HAP-1 (cell line): ENCODE data around the gene U2AF1L4.

Source experiments
- DNase-seq, 2 experiments: peaks; one replicate each; pipeline ENCODE4 v3.0.0-alpha.2; 2016 to 2020; ENCODE audit warnings: low spot score in 2 of 2
- H3K27me3 ChIP-seq: fragments of 250-450 bp; sonication (Bioruptor Pico); 2 replicates; pipeline ENCODE4 v1.5.1; 2020; ENCODE audit warnings: low read depth, mild to moderate bottlenecking, moderate library complexity
- H3K36me3 ChIP-seq: fragments of 250-450 bp; sonication (Bioruptor Pico); replicated peaks from 2 replicates; pipeline ENCODE4 v1.5.1; 2020; ENCODE audit warnings: mild to moderate bottlenecking
- H3K4me1 ChIP-seq: fragments of 250-450 bp; sonication (Bioruptor Pico); 2 replicates; pipeline ENCODE4 v1.5.1; 2020; ENCODE audit warnings: mild to moderate bottlenecking
- H3K4me3 ChIP-seq: fragments of 250-450 bp; sonication (Bioruptor Pico); 2 replicates; pipeline ENCODE4 v1.5.1; 2020; ENCODE audit warnings: mild to moderate bottlenecking, moderate library complexity
- H3K9me3 ChIP-seq: fragments of 250-450 bp; sonication (Bioruptor Pico); 2 replicates; pipeline ENCODE4 v1.5.1; 2020; ENCODE audit warnings: mild to moderate bottlenecking, moderate library complexity
- in situ Hi-C: fragments of 300-500 bp; cut with MboI; formaldehyde crosslinking; loops from 3 replicates; pipeline ENCODE4 v1.14.3; 2020; ENCODE audit warnings: low sequenced_read_pairs, inconsistent platforms, mixed read lengths

U2AF1L4 gene

DNA sequence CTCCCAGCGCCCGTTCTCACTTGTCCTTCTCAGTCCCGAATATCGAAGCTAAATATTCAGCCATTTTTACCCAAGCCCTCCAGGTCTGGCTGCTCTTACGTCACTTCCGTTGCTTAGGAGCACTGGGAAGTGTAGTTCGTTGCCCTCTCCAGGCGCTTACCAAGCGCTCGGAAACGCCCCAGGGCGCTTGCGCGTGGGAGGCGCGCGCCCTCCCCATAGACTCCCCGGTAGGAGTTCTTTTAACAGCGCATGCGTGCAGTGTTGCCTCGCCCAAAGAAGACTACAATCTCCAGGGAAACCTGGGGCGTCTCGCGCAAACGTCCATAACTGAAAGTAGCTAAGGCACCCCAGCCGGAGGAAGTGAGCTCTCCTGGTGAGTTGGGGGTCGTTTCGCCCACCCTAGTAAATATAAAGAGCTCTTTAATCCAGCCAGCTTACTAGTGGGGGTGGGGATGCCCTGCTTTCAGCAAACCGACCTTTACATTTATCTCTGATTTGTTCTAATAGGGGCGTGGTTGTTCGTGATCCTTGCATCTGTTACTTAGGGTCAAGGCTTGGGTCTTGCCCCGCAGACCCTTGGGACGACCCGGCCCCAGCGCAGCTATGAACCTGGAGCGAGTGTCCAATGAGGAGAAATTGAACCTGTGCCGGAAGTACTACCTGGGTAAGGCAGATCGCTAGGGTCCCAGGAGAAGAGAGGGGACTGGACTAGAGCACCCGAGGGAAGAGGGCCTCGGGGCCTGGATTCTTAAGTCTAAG lies at the start of gene U2AF1L4, which contains the start of gene PSENEN:
Gene U2AF1L4 (minus strand): TSS at position 91 of the 759 bp plus-strand sequence. CDS start 27 bp downstream, at position 64.
Gene PSENEN (plus strand): TSS at position 324 of the 759 bp plus-strand sequence. CDS start 280 bp downstream, at position 604.
- Histone ChIP-seq H3K4me3 (peak within 1 kb of the TSS; percentile 63), H3K9me3 (no peaks in the 10 kb centered on the region), H3K4me1 (peaks cover 9% of the 10 kb centered on the region), H3K36me3 (no peaks in the 10 kb centered on the region; the same call in none of the 2 replicates), H3K27me3 (no peaks in the 10 kb centered on the region)
- peak; percentile 97 to 99 for DNase-seq
- in situ Hi-C loops: no loop called here

DNA sequence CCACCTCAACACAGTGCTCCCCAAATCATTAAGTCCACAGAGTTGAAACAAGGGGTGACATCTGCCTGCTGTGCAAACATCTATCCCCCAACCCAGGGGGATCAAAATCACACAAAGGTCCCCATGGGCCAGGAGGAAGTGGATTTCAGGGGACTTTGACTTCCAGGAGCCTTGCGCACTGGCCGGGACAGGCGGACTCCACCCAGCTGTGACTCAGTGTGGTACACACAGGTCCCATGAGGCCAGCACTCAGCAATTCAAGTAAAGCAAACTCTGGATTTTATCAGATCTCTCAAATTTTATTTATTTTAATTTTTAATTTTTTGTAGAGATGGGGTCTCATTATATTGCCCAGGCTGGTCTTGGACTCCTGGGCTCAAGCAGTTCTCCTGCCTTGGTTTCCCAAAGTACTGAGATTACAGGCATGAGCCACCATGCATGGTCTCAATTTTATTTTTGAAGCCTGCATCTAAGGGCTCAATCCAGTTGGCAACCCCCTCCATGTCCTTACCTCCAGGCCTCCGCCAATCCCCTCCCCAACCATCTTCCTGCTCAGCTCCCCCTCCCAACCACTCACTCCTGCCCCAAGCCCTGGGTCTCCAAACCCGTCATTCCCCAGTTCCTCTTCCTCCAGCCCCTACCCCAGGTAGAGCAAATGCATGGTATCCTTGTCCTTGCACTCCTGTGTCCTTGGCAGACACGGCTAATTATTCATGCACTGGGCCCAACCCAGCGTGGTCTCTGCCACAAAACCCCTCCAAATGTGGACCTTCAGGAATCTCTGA lies 48.4 kb upstream of the U2AF1L4 start:
- Histone ChIP-seq H3K36me3 (no peaks in the 10 kb centered on the region), H3K4me3 (no peak overlapping the region), H3K9me3 (no peaks in the 10 kb centered on the region), H3K4me1 (no peaks in the 10 kb centered on the region), H3K27me3 (no peaks in the 10 kb centered on the region)
- in situ Hi-C loops: no loop called here
- DNase-seq: no peak

DNA sequence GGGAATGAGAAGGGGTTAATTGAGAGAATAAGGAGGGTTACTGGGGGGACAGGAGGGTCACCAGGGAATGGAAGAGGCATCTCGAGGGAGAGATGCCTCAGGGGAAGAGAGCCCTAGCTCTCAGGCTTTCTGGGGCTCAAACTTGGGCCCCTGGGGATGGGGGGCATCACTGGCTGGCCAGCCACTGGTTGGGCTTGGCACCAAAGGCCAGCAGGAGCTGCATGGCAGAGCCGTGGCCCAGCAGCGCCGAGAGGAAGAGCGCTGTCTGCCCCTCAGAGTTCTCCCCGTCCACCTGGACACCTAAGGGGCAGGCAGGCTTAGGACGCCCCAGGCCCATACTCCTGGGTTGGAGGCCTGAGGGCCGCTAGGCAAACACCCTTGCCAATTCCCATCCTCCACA lies 47.7 kb upstream of the U2AF1L4 start:
- H3K4me3 ChIP-seq: no peak overlapping the region
- H3K9me3 ChIP-seq: no peaks in the 10 kb centered on the region
- H3K27me3 ChIP-seq: no peaks in the 10 kb centered on the region
- H3K4me1 ChIP-seq: no peaks in the 10 kb centered on the region
- no peaks in the 10 kb centered on the region for H3K36me3 ChIP-seq
- in situ Hi-C loops: no loop called here
- no peak for DNase-seq

GRCh38 chr19:35792312-35792711 lies 47.1 kb upstream of the U2AF1L4 start:
- Histone ChIP-seq H3K4me3 (no peak overlapping the region), H3K27me3 (no peaks in the 10 kb centered on the region), H3K4me1 (no peaks in the 10 kb centered on the region), H3K9me3 (no peaks in the 10 kb centered on the region), H3K36me3 (no peaks in the 10 kb centered on the region)
- DNase-seq: no peak
- in situ Hi-C loops: no loop called here

DNA sequence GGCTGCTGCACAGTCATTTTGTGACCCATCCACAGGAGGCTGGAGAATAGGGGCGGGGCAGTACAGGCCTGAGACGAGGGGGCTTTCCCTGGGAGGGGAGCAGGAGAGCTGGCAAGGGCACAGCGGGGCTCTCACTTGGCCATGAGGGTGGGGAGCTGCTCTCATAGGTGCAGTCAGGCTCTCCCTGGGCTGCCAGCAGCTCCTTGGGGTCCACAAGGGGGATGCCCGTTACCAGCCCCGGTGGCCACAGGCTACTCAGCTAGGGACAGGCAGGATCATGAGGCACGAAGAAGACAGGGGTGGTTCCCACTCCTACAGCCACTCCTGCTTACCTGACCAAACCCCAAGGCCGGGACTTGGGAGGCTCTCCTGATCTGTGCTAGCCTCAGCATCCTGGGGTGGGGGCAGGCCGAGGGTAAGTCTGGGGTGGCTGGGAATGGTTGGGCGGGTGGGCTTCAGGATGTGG lies 46.6 kb upstream of the U2AF1L4 start:
- Histone ChIP-seq H3K27me3 (no peaks in the 10 kb centered on the region), H3K4me3 (no peak overlapping the region), H3K9me3 (no peaks in the 10 kb centered on the region), H3K4me1 (no peaks in the 10 kb centered on the region), H3K36me3 (no peaks in the 10 kb centered on the region)
- in situ Hi-C loops: no loop called here
- no peak for DNase-seq

GRCh38 chr19:35790981-35791813 lies 46.0 kb upstream of the U2AF1L4 start:
- no peaks in the 10 kb centered on the region for H3K27me3 ChIP-seq
- in situ Hi-C loops: no loop called here
- H3K36me3 ChIP-seq: no peaks in the 10 kb centered on the region
- DNase-seq: peak in 1 of 2 experiments; percentile 32
- H3K4me1 ChIP-seq: no peaks in the 10 kb centered on the region
- no peak overlapping the region for H3K4me3 ChIP-seq
- no peaks in the 10 kb centered on the region for H3K9me3 ChIP-seq

DNA sequence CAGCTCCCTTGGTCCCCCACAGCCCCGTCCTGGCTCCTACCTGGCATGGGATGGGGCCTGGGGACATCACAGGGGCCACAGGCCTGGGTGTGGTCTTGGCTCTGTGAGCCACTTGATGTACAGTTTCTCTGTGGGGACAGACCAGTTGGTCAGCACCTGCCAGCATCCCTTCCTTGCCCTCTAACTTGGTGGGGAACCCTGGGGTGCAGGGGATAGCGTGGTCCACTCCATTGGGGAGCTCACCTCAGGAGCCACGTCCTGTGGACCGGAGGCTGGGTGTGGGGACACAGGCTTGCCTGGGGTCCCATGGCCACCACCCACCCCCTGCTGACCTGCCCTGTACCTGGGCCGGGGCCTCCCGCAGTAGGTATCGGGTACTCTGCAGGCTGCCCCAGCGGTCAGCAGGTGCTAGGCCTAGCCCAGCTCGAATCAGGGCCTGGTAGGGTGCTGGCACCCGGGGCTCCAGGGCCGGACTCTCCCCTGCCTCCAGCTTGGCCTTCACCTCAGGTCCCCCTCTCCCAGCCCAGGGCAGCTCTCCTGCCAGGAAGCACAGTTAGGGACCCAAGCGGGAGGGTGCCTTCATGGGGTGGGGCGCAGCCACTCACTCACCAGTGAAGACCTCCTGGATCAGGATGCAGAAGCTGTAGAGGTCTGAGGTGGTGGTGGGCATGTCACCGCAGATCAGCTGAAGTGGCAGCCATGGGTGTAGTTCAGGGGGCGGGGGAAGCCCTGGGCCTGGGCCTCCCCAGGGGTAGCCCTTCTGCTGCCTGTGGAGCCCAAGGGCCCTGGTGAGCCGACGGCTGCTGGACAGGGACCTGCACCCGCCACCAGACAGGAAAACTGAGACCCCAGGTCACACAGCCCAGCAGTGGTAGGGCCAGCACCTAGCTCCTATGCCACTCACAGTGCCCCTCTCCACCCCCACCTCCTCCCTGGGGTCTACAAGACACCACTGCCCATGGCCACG lies 45.0 kb upstream of the U2AF1L4 start:
- no peak for DNase-seq
- H3K4me3 ChIP-seq: no peak overlapping the region
- no peaks in the 10 kb centered on the region for H3K4me1 ChIP-seq
- no peaks in the 10 kb centered on the region for H3K36me3 ChIP-seq
- no peaks in the 10 kb centered on the region for H3K27me3 ChIP-seq
- in situ Hi-C loops: no loop called here
- no peaks in the 10 kb centered on the region for H3K9me3 ChIP-seq

- Histone ChIP-seq H3K27me3 (no peaks in the 10 kb centered on the region), H3K9me3 (no peaks in the 10 kb centered on the region), H3K36me3 (no peaks in the 10 kb centered on the region), H3K4me1 (no peaks in the 10 kb centered on the region), H3K4me3 (no peak overlapping the region)
- in situ Hi-C loops: no loop called here
- no peak for DNase-seq
Observed at GRCh38 chr19:35789195-35789977, 44.2 kb upstream of the U2AF1L4 start.

DNA sequence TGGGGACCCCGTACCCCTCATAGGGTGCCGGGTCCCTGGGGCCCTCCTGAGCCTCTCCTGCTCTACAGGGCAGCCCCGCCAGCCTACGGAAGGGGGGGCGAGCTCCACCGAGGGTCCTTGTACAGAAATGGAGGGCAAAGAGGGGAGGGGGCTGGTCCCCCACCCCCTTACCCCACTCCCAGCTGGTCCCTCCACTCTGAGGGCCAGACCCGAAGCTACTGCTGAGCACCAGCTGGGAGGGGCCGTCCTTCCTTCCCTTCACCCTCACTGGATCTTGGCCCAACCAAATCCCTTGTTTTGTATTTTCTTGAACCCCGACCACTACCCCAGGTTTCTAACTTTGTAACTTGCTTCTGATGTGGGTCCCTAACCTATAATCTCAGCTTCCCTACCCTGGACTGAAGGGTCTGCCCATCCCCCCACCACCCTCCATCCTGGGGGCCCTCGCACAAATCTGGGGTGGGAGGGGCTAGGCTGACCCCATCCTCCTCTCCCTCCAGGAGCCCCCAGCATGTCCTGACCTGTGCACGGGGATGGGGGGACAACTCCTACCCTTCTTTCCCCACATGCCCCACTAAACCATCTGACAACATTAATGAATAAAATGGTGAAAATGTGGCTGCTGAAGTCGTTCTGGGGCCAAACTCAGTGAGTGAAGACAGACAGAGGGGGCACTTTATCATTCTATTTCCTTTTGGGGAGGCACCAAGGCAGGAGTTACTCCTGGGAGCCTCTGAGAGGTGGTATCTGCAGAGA lies 43.2 kb upstream of the U2AF1L4 start:
- in situ Hi-C loops: no loop called here
- no peak overlapping the region for H3K4me3 ChIP-seq
- H3K27me3 ChIP-seq: no peaks in the 10 kb centered on the region
- H3K9me3 ChIP-seq: no peaks in the 10 kb centered on the region
- H3K36me3 ChIP-seq: no peaks in the 10 kb centered on the region
- no peak for DNase-seq
- no peaks in the 10 kb centered on the region for H3K4me1 ChIP-seq

DNA sequence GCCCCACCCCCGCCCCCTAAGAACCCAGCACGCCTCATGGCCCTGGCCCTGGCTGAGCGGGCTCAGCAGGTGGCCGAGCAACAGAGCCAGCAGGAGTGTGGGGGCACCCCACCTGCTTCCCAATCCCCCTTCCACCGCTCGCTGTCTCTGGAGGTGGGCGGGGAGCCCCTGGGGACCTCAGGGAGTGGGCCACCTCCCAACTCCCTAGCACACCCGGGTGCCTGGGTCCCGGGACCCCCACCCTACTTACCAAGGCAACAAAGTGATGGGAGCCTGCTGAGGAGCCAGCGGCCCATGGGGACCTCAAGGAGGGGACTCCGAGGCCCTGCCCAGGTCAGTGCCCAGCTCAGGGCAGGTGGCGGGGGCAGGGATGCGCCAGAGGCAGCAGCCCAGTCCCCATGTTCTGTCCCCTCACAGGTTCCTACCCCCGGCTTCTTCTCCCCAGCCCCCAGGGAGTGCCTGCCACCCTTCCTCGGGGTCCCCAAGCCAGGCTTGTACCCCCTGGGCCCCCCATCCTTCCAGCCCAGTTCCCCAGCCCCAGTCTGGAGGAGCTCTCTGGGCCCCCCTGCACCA lies 42.1 kb upstream of the U2AF1L4 start:
- Histone ChIP-seq H3K36me3 (no peaks in the 10 kb centered on the region), H3K27me3 (no peaks in the 10 kb centered on the region), H3K4me1 (no peaks in the 10 kb centered on the region), H3K9me3 (no peaks in the 10 kb centered on the region), H3K4me3 (no peak overlapping the region)
- no peak for DNase-seq
- in situ Hi-C loops: no loop called here

- Histone ChIP-seq H3K36me3 (no peaks in the 10 kb centered on the region), H3K4me3 (no peak overlapping the region), H3K27me3 (no peaks in the 10 kb centered on the region), H3K9me3 (no peaks in the 10 kb centered on the region), H3K4me1 (no peaks in the 10 kb centered on the region)
- in situ Hi-C loops: no loop called here
- DNase-seq: no peak
Observed at GRCh38 chr19:35786299-35787160, 41.3 kb upstream of the U2AF1L4 start.
